ENCODE data around the gene SIVA1.
A peak's percentile ranks its signal among the peaks of the same experiment; 100 is the strongest.

SIVA1 gene

GRCh38 chr14:104804481-104805325, 51.8 kb downstream of the SIVA1 start:
- TF ChIP-seq POLR2A (IDR thresholded peaks at IDR 0.05; ENCODE audit: low read length) (no peak), GATA1 (IDR thresholded peaks at IDR 0.05; ENCODE audit: low read depth, low read length) (no peak)

GRCh38 chr14:104805326-104805678, 52.4 kb downstream of the SIVA1 start:
- TF ChIP-seq GATA1 (IDR thresholded peaks at IDR 0.05; ENCODE audit: low read depth, low read length) (no peak), POLR2A (IDR thresholded peaks at IDR 0.05; ENCODE audit: low read length) (no peak)
- DNase-seq, result peak; percentile 31 to 61

More at GRCh38 chr14:104804481-104805325, 51.8 kb downstream of the SIVA1 start:
- DNase-seq, result no peak

GRCh38 chr14:104805941-104806624, 53.1 kb downstream of the SIVA1 start:
- peak in 1 of 2 experiments; percentile 29 for DNase-seq
- no peak for TF ChIP-seq GATA1 (IDR thresholded peaks at IDR 0.05; ENCODE audit: low read depth, low read length)
- no peak for TF ChIP-seq POLR2A (IDR thresholded peaks at IDR 0.05; ENCODE audit: low read length)

GRCh38 chr14:104806625-104807465, 53.9 kb downstream of the SIVA1 start:
- no peak for DNase-seq

GRCh38 chr14:104808456-104808855, 55.5 kb downstream of the SIVA1 start:
- DNase-seq, result no peak
- TF ChIP-seq POLR2A (IDR thresholded peaks at IDR 0.05; ENCODE audit: low read length) (no peak), GATA1 (IDR thresholded peaks at IDR 0.05; ENCODE audit: low read depth, low read length) (no peak)

More at GRCh38 chr14:104806625-104807465, 53.9 kb downstream of the SIVA1 start:
- TF ChIP-seq POLR2A (IDR thresholded peaks at IDR 0.05; ENCODE audit: low read length), result no peak
- no peak for TF ChIP-seq GATA1 (IDR thresholded peaks at IDR 0.05; ENCODE audit: low read depth, low read length)

All from erythroblast (primary cell).